HG02970 (cell line): ENCODE results near the gene RAD51B.

Source experiments
- ATAC-seq: cut with Tn5 transposase; IDR thresholded peaks from one replicate; pipeline ENCODE4 v1.9.1; 2021; ENCODE audit warnings: mild to moderate bottlenecking, moderate library complexity, moderate number of reproducible peaks; ENCODE audit not compliant: unreplicated experiment, low FRiP score

RAD51B gene

GRCh38 chr14:68521961-68522509, 702.5 kb downstream of the RAD51B start:
- ATAC-seq = no peak

- ATAC-seq = no peak
These were observed 703.1 kb downstream of the RAD51B start for GRCh38 chr14:68522510-68523325.

DNA sequence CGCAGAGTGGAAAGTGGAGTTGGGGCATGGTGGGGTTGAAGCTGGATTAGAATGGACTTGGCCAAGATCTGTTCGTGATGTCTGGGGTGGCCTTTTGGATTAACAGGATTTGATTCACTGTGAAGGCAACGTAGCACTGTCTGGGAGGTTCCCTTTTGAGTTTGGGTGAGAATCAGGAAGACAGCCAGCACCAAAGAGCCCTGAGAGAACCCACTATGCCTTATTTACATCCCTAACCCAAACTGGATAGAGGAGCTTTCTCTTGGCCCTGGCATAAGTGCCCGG, 703.7 kb downstream of the RAD51B start:
- ATAC-seq = no peak

GRCh38 chr14:68523989-68524725, 704.6 kb downstream of the RAD51B start:
- no peak for ATAC-seq

- no peak for ATAC-seq
These were observed 705.9 kb downstream of the RAD51B start for GRCh38 chr14:68525516-68525915.

- no peak for ATAC-seq
These were observed 707.0 kb downstream of the RAD51B start for GRCh38 chr14:68526512-68527091.

DNA sequence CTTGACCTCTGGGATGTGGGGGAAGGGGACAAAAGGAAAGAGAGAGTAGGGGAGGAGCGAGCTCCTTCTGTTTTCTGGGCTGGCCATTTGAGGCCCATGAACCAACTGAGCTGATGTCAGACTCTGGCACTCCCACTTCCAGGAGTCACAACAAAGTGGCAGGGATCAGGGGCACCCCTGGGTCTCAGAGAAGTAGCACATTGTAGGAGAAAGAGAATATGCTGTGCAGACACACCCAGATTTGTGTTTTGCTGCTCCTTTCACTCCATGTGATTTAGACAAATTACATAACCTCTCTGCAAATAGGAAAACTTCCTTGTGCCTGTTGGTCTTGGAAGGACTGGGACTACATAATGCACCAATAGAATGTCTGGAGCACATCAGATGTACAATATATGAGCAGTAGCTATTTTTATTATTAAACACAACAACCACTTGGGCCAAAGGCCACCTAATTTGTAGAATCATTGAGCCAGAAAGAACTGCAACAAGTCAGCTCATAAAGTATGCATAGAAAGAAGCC, 707.8 kb downstream of the RAD51B start:
- ATAC-seq = no peak

- ATAC-seq = no peak
These were observed 708.6 kb downstream of the RAD51B start for GRCh38 chr14:68528040-68528687.

GRCh38 chr14:68530443-68530842, 710.9 kb downstream of the RAD51B start:
- ATAC-seq = no peak

- ATAC-seq = no peak
These were observed 712.9 kb downstream of the RAD51B start for GRCh38 chr14:68532496-68532895.

GRCh38 chr14:68534276-68534675, 714.7 kb downstream of the RAD51B start:
- no peak for ATAC-seq

DNA sequence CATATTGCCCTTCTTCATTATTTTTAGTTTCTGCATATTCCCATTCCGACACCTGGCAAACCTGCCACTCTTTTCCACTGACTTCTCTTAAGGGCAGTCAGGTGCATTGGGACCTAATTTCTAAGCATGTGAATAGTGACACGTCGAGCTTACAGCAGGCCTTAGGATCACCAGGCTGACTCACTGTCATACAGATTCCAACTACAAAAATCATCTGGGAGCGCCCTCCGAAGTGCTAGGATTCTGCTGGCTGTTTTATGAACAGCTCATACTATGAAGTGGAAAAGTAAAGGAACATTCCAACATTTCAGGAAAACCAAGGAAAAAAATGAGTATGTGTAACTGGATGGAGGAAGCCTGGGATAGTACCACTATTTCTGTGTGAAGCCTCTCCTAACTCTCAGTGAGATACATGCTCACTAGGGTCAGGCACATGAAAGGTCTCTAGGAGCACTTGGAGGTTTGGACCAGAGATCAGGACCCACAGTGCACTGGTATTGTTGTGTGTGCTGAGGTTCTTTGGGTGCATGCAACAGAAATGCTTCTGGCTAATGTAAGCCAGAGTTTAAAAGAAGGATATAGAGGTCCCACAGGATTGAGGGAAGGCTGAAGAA, 715.9 kb downstream of the RAD51B start:
- no peak for ATAC-seq

- ATAC-seq = no peak
These were observed 716.4 kb downstream of the RAD51B start for GRCh38 chr14:68536018-68536410.

DNA sequence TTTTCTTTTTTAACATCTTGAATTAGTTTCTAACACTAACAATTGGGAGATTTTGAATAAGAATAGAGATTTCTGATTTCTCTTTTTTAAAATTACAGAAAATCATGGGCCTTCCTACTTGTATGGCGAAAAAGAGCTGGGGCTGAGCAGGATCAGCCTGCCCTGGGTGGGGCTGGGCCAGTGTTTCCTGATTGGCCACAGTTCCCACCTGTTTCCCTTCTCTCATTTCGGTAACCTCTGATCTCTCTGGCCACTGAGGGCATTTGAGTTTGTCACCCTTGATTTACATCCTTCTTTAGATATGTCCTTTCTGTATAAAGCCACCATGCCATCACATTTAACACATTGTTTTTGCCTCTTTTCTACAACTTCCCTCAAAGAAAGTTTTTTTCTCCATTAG, 719.1 kb downstream of the RAD51B start:
- no peak for ATAC-seq

DNA sequence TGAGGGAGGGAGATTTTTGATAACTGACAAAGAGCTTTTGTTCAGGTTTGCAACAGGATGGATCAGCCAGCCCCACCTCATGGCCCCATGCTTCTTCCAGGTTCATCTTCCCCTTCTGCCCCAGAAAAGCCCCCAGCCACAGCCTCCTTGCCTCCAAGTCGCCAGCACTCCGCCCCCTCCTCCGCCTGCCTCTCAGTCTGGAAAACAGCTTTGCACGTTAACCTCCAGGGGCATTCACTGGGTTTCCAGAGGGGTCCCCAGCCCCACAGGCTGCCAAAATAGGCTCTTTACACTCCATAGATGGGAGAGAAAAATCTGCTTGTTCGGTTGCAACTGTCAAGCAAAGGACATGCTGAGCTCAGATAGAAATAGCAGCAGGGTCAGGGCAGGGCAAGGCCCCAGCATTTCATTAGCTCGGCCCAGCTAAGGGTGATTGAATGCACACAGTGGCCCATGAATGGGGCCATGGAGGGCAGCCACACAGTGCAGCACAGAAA, 719.7 kb downstream of the RAD51B start:
- ATAC-seq = no peak

GRCh38 chr14:68539789-68540188, 720.2 kb downstream of the RAD51B start:
- no peak for ATAC-seq

DNA sequence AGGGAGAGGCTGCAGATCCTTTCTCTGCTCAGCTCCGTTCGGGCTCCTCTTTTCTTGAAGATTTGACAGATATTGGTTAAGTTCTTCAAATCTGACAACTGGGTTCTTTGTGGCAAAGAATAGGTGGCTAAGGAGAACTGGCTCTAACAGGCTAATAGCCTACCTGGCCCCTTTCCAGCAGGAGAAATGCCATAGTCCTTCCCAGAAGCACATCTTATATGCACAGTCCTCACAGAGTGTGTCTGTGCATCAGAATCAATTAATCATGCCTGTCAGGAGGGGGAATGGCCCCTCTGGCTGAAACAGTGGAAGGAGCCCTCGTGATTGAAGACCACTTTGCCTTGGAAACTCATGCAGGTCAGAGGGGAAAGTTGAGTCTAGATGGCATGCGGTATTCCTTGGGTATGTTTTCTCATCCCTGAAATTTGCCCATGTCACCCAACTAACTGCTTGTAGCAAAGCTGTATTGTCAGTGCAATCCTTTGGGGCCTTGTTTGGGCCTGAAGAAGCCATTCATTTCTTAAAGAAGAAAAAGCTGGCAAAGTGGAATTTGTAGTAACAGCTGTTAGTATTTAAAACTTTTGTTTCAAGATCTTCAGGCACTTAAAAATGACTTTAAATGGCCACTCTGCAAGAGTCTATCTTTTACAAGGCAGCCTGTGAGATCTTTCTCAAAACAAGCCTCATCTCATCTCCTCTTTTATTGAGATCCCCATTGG, 721.8 kb downstream of the RAD51B start:
- no peak for ATAC-seq

GRCh38 chr14:68542346-68542745, 722.8 kb downstream of the RAD51B start:
- no peak for ATAC-seq

DNA sequence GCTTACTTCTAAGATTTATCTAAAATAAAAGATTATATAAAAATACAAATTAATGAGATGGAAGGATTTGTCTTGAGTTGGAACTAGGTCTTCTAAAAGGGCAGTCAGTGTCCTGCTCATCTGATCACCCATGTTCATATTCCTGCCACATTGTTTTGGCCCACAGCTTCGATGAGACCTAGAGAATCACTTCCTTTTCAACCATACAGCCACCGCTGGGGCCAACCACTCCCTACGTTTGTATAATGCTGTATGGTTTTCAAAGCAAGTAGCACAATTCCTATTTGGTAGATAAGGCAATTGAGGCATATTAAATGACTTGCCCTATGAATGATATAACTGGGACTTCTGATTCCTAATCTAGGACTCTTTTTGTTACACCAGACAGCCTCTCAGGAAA, 723.9 kb downstream of the RAD51B start:
- ATAC-seq = no peak
